Measurements from ENCODE around the gene HK3. TPM values are rescaled to one million over a fixed set of nuclear protein-coding genes. Genes with fewer than 3 reads are reported as not detected.

Gene HK3
- polyA plus RNA-seq, 1 donor (not counting 4 experiments of a cell fraction or from before 2014, with no cell fraction given), result not detected

DNA sequence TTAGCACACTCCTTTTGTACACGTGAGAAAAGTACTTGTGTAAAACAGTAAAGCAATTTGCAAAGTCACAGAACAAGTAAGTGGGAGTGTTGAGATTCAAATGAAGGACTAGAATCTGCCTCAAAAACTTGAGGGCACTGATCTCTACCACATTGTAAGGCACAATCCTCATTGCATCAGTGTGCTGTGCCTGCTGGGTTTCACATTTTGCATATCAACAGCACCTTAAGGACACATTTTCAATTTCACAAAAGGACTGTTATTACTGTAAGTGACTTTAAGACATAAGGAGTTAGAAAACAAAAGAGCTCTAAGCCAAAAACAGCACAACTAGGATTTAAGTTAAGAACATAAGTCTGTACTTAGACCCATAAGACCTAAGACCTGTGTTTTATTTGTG lies 44.7 kb upstream of the HK3 start:
- DNase-seq (ENCODE audit: low read depth, low spot score) (no peak), FAIRE-seq (no peak)
- Histone ChIP-seq H3K9ac (ENCODE audit: control insufficient read depth, extremely low read depth, insufficient read depth, low read length) (no peak overlapping the region), H4K20me1 (ENCODE audit: control insufficient read depth, extremely low read depth, insufficient read depth, low read length) (no peaks in the 10 kb centered on the region), H3K9me1 (ENCODE audit: control insufficient read depth, extremely low read depth, insufficient read depth, low read length) (no peaks in the 10 kb centered on the region), H3K36me3 (ENCODE audit: control insufficient read depth in 2 of 2, extremely low read depth in 1 of 2, insufficient read depth in 2 of 2, low read length in 2 of 2) (peaks cover 8 to 9% of the 10 kb centered on the region in 2 experiments), H2AFZ (ENCODE audit: control insufficient read depth, low read length) (no peak overlapping the region), H3K4me2 (ENCODE audit: control insufficient read depth, extremely low read depth, insufficient read depth, low read depth, low read length) (no peak overlapping the region), H3K9me3 (ENCODE audit: control insufficient read depth, low read depth, low read length) (no peaks in the 10 kb centered on the region), H3K4me3 (ENCODE audit: control insufficient read depth in 2 of 3, extremely low read depth in 1 of 3, insufficient read depth in 2 of 3, low read depth in 1 of 3, low read length in 3 of 3) (no peak overlapping the region), H3K4me1 (ENCODE audit: control insufficient read depth, extremely low read depth, insufficient read depth, low read length) (no peaks in the 10 kb centered on the region), H3K79me2 (ENCODE audit: control insufficient read depth, insufficient read depth, low read length) (no peaks in the 10 kb centered on the region), H3K27me3 (ENCODE audit: control insufficient read depth, extremely low read depth, insufficient read depth, low read length) (no peaks in the 10 kb centered on the region), H3K27ac (ENCODE audit: control insufficient read depth, insufficient read depth, low read length) (no peak overlapping the region)
- TF ChIP-seq EZH2 (IDR thresholded peaks at IDR 0.05; ENCODE audit: low read length), result no peak
- TF ChIP-seq, protein P1, sequence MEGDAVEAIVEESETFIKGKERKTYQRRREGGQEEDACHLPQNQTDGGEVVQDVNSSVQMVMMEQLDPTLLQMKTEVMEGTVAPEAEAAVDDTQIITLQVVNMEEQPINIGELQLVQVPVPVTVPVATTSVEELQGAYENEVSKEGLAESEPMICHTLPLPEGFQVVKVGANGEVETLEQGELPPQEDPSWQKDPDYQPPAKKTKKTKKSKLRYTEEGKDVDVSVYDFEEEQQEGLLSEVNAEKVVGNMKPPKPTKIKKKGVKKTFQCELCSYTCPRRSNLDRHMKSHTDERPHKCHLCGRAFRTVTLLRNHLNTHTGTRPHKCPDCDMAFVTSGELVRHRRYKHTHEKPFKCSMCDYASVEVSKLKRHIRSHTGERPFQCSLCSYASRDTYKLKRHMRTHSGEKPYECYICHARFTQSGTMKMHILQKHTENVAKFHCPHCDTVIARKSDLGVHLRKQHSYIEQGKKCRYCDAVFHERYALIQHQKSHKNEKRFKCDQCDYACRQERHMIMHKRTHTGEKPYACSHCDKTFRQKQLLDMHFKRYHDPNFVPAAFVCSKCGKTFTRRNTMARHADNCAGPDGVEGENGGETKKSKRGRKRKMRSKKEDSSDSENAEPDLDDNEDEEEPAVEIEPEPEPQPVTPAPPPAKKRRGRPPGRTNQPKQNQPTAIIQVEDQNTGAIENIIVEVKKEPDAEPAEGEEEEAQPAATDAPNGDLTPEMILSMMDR (optimal IDR thresholded peaks at IDR 0.05 in 1 of 3, IDR thresholded peaks at IDR 0.05 in 1 of 3, conservative IDR thresholded peaks at IDR 0.05 in 1 of 3; ENCODE audit: extremely low read depth in 1 of 3, insufficient read depth in 2 of 3, low read length in 3 of 3), result no peak
- dilution Hi-C loops (cut with MboI; ENCODE audit: extremely low pct_ligation_motif_present, low sequenced_read_pairs), result no loop called here

DNA sequence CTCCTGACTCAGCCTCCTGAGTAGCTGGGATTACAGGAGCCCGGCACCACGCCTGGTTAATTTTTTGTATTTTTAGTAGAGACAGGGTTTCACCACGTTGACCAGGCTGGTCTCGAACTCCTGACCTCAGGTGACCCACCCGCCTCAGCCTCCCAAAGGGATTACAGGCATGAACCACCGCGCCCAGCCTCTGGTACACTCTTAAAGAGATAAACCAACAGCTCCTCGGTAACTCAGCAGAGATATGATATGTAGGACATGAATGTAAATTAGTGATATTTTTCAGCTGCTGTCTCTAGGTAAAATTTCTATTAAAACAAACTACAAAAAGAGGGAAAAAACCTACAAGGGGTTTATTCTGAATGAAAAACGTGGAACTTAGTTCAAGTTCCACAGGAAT lies 42.8 kb upstream of the HK3 start:
- dilution Hi-C loops (cut with MboI; ENCODE audit: extremely low pct_ligation_motif_present, low sequenced_read_pairs), result no loop called here
- peaks cover 12 to 14% of the 10 kb centered on the region in 2 experiments for H3K36me3 ChIP-seq (ENCODE audit: control insufficient read depth in 2 of 2, extremely low read depth in 1 of 2, insufficient read depth in 2 of 2, low read length in 2 of 2)
- H3K4me3 ChIP-seq (ENCODE audit: control insufficient read depth in 2 of 3, extremely low read depth in 1 of 3, insufficient read depth in 2 of 3, low read depth in 1 of 3, low read length in 3 of 3), result no peak overlapping the region
- no peaks in the 10 kb centered on the region for H3K9me3 ChIP-seq (ENCODE audit: control insufficient read depth, low read depth, low read length)
- H3K4me1 ChIP-seq (ENCODE audit: control insufficient read depth, extremely low read depth, insufficient read depth, low read length), result no peaks in the 10 kb centered on the region
- DNase-seq (ENCODE audit: low read depth, low spot score), result no peak
- no peak overlapping the region for H3K27ac ChIP-seq (ENCODE audit: control insufficient read depth, insufficient read depth, low read length)
- H3K79me2 ChIP-seq (ENCODE audit: control insufficient read depth, insufficient read depth, low read length), result no peaks in the 10 kb centered on the region
- no peaks in the 10 kb centered on the region for H3K27me3 ChIP-seq (ENCODE audit: control insufficient read depth, extremely low read depth, insufficient read depth, low read length)
- H3K9ac ChIP-seq (ENCODE audit: control insufficient read depth, extremely low read depth, insufficient read depth, low read length), result no peak overlapping the region
- no peak overlapping the region for H2AFZ ChIP-seq (ENCODE audit: control insufficient read depth, low read length)
- H4K20me1 ChIP-seq (ENCODE audit: control insufficient read depth, extremely low read depth, insufficient read depth, low read length), result no peaks in the 10 kb centered on the region
- FAIRE-seq, result no peak
- TF ChIP-seq, protein P1 (optimal IDR thresholded peaks at IDR 0.05 in 1 of 3, IDR thresholded peaks at IDR 0.05 in 1 of 3, conservative IDR thresholded peaks at IDR 0.05 in 1 of 3; ENCODE audit: extremely low read depth in 1 of 3, insufficient read depth in 2 of 3, low read length in 3 of 3), result no peak
- no peak for TF ChIP-seq EZH2 (IDR thresholded peaks at IDR 0.05; ENCODE audit: low read length)
- H3K4me2 ChIP-seq (ENCODE audit: control insufficient read depth, extremely low read depth, insufficient read depth, low read depth, low read length), result no peak overlapping the region
- no peaks in the 10 kb centered on the region for H3K9me1 ChIP-seq (ENCODE audit: control insufficient read depth, extremely low read depth, insufficient read depth, low read length)

Data from keratinocyte (primary cell).